GM19023 (cell line): ENCODE measurements around the gene AGMAT.
"Not testable (repeated sequence)": the region's sequence is repeated elsewhere in the genome, so short reads cannot be mapped to it uniquely, and the experiment has no call there.

ENCODE experiments used
- ATAC-seq: cut with Tn5 transposase; IDR thresholded peaks from one replicate; pipeline ENCODE4 v1.9.1; 2021; ENCODE audit warnings: mild to moderate bottlenecking, moderate library complexity; ENCODE audit not compliant: unreplicated experiment

The AGMAT gene

GRCh38 chr1:15616373-15617172 is 31.7 kb upstream of the AGMAT start:
- ATAC-seq, result peak; percentile 4

GRCh38 chr1:15610167-15610566 is 25.3 kb upstream of the AGMAT start:
- ATAC-seq, result no peak

GRCh38 chr1:15609631-15610030 is 24.8 kb upstream of the AGMAT start:
- ATAC-seq, result no peak

GRCh38 chr1:15605398-15606383 is 20.8 kb upstream of the AGMAT start:
- ATAC-seq, result no peak

- ATAC-seq, result not testable (repeated sequence)
Measured at GRCh38 chr1:15604400-15604799, 19.5 kb upstream of the AGMAT start.

GRCh38 chr1:15603966-15604282 is 19.1 kb upstream of the AGMAT start:
- not testable (repeated sequence) for ATAC-seq

- peak; percentile 85 for ATAC-seq
Measured at GRCh38 chr1:15603050-15603965, 18.5 kb upstream of the AGMAT start.

- no peak for ATAC-seq
Measured at GRCh38 chr1:15598436-15598835, 13.6 kb upstream of the AGMAT start.

- no peak for ATAC-seq
Measured at GRCh38 chr1:15595809-15596617, 11.2 kb upstream of the AGMAT start.

GRCh38 chr1:15592285-15592684 is 7.4 kb upstream of the AGMAT start:
- ATAC-seq, result no peak

- ATAC-seq, result no peak
Measured at GRCh38 chr1:15583016-15583706, 1.7 kb downstream of the AGMAT start.

- no peak for ATAC-seq
Measured at GRCh38 chr1:15579683-15580047, 5.2 kb downstream of the AGMAT start.

- no peak for ATAC-seq
Measured at GRCh38 chr1:15578921-15579682, 5.7 kb downstream of the AGMAT start.

GRCh38 chr1:15577691-15578090 is 7.2 kb downstream of the AGMAT start:
- ATAC-seq, result no peak

- ATAC-seq, result no peak
Measured at GRCh38 chr1:15575549-15576150, 9.2 kb downstream of the AGMAT start.

- no peak for ATAC-seq
Measured at GRCh38 chr1:15574741-15575140, 10.1 kb downstream of the AGMAT start.

- ATAC-seq, result no peak
Measured at GRCh38 chr1:15573477-15573876, 11.4 kb downstream of the AGMAT start.

GRCh38 chr1:15571266-15571665 is 13.6 kb downstream of the AGMAT start:
- ATAC-seq, result no peak
